ENCODE results near the gene TNFAIP8. TPM values are rescaled to one million over a fixed set of nuclear protein-coding genes. Genes with fewer than 3 reads are reported as not detected.
A peak's percentile ranks its signal among the peaks of the same experiment; 100 is the strongest.

TNFAIP8 gene
- total and polyA plus RNA-seq, 2 experiments from 2014 or later, result 10.6 to 29.2 TPM

DNA sequence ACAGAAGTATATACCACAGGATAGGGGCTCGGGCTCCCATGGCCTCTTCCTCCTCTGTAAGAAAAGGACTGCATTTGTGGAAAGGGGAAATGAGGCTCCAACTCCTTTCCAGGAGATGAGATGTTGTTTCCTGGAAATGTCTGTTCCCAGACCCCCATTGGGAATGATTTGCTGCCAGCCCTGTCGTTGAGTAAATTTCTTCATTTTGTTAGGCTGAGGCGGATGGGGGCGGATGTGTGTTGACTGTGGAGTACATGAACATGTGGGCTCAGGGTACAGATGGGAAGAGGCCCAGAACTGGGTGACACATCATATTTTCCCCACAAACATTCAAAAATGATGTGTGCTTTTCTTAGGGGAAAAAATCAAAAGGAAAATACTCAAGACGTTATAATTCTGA, 28.8 kb upstream of the TNFAIP8 start:
- no peak for DNase-seq (ENCODE audit: low spot score)
- Histone ChIP-seq H3K36me3 (ENCODE audit: insufficient read depth) (no peaks in the 10 kb centered on the region), H3K27me3 (ENCODE audit: insufficient read depth) (no peaks in the 10 kb centered on the region), H3K27ac (ENCODE audit: low read depth) (no peak overlapping the region), H3K9me2 (ENCODE audit: insufficient read depth) (no peaks in the 10 kb centered on the region), H3K4me3 (no peak overlapping the region), H3K4me2 (no peak overlapping the region), H3K79me2 (replicated peaks; ENCODE audit: insufficient read depth) (no peaks in the 10 kb centered on the region), H4K20me1 (replicated peaks; ENCODE audit: insufficient read depth) (no peaks in the 10 kb centered on the region), H3K4me1 (ENCODE audit: insufficient read depth) (peaks cover 35% of the 10 kb centered on the region), H2AFZ (no peak overlapping the region), H3F3A (replicated peaks; ENCODE audit: low read depth) (no peaks in the 10 kb centered on the region)
- H3K4me1 Mint-ChIP-seq, result peaks cover 38% of the 10 kb centered on the region
- no peak for TF ChIP-seq POLR2AphosphoS5 (IDR thresholded peaks at IDR 0.05; ENCODE audit: low read depth)
- TF ChIP-seq ZNF331 (CRISPR knock-in tag; IDR thresholded peaks at IDR 0.05; ENCODE audit: low read depth), result no peak
- TF ChIP-seq REST (IDR thresholded peaks at IDR 0.05; ENCODE audit: unreplicated experiment), result no peak
- TF ChIP-seq STAT1 (IDR thresholded peaks at IDR 0.05; ENCODE audit: unreplicated experiment), result no peak
- TF ChIP-seq NANOG (IDR thresholded peaks at IDR 0.05; ENCODE audit: borderline replicate concordance), result no peak
- TF ChIP-seq JUNB (IDR thresholded peaks at IDR 0.05; ENCODE audit: unreplicated experiment), result no peak
- no peak for TF ChIP-seq EZH2 (IDR thresholded peaks at IDR 0.05; ENCODE audit: low read depth, unreplicated experiment)
- no peak for TF ChIP-seq EZH2phosphoT487 (IDR thresholded peaks at IDR 0.05; ENCODE audit: unreplicated experiment)
- TF ChIP-seq, protein P1, sequence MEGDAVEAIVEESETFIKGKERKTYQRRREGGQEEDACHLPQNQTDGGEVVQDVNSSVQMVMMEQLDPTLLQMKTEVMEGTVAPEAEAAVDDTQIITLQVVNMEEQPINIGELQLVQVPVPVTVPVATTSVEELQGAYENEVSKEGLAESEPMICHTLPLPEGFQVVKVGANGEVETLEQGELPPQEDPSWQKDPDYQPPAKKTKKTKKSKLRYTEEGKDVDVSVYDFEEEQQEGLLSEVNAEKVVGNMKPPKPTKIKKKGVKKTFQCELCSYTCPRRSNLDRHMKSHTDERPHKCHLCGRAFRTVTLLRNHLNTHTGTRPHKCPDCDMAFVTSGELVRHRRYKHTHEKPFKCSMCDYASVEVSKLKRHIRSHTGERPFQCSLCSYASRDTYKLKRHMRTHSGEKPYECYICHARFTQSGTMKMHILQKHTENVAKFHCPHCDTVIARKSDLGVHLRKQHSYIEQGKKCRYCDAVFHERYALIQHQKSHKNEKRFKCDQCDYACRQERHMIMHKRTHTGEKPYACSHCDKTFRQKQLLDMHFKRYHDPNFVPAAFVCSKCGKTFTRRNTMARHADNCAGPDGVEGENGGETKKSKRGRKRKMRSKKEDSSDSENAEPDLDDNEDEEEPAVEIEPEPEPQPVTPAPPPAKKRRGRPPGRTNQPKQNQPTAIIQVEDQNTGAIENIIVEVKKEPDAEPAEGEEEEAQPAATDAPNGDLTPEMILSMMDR (conservative IDR thresholded peaks at IDR 0.05; ENCODE audit: low read depth in 2 of 2), result no peak
- TF ChIP-seq ZNF462 (CRISPR knock-in tag; IDR thresholded peaks at IDR 0.05), result no peak
- H3K4me3 Mint-ChIP-seq, result no peak overlapping the region
- H3K36me3 Mint-ChIP-seq (ENCODE audit: low read depth), result no peaks in the 10 kb centered on the region; the same call in 2 of the 3 replicates
- no peaks in the 10 kb centered on the region for H3K9me3 Mint-ChIP-seq
- H3K27me3 Mint-ChIP-seq (ENCODE audit: insufficient read depth, low read depth, poor library complexity), result peaks cover 6% of the 10 kb centered on the region
- no peak for ATAC-seq
- peak overlapping the region; percentile 21; the same call in 1 of the 2 replicates for H3K27ac Mint-ChIP-seq

Data from GM23338 (cell line).